Activated CD4-positive, alpha-beta T cell treated with anti-CD3 and anti-CD28 coated beads for 48 hours (primary cell): ENCODE results near the gene KLF13.

Source experiments
- DNase-seq: peaks from one replicate; pipeline ENCODE4 v3.0.0-alpha.2; 2020

KLF13 gene

DNA sequence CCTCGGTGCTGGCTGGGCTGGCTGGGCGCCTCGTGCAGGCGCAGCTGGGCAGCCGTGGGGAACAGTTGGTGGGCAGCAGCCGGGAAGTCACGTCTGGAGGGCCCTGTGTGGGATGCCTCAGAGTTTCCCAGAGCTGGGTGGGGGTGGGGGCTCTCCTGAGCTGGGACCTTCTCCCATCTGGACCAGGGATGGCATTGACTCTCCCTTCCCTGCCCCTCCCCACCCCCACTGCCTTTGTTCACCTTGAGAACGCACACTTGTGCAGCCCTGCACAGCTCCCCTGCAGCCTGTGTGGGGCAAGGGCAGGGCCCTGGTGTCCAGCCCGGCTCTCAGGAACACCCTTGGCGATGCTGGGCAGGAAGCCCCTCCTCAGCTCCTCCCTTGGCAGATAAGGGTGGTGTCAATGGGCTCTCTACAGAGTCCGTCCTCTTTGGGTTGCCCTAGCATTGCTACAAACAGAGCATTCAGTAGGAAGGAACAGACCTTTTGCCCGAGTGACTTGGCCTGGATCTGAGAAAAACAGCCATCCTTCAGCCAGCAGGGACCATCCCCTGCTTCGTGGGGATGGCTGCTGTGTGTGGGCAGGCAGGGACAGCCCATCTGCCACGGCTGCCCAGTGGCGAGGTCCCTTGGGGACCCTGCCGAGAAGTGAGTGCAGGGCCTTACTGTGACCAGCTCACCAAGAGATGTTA lies 25.5 kb upstream of the KLF13 start:
- no peak for DNase-seq

DNA sequence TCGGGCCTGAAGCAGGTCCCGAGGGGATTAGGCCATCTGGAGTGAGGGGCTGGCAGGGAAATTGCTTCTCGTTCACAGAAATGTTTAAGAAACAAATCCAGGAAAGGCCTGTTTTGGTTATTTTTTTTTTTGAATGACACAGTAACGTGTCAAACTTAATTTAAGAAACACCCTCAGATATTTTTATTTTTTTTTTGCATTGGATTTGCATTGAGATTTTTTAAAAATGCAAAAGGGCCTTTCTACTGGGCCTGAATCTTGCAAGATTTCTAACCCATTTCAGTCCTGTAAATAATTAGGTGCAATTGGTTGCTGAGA lies 25.0 kb upstream of the KLF13 start:
- no peak for DNase-seq

DNA sequence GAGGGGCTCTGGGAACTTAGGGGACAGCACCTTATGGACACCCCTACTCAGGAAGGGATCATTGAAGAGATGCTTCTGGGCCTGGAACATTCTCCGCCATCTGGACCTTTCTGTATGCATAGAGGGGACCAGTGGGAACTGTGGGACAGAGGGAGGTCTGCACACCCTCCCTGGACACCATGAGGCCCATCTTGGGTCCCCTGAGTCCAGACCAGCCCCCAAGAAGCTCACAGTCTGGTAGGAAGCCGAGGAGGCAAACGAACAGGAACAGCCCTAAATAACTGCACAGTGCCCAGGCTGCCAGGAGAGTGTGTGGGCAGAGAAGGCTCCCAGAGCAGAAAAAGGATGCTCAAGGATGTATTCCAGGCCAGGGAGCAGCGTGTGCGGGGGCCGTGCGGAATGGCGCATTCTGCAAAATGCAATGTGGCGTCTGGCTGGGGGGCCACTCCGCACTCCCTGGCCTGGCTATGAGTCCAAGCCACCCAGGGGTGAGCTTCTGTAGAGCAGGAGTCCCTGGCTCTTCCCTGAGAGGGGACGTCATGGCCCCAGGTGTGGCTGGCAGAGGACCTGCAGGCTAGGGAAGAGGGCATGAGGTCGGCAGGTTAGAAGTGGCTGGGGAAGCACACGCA lies 24.5 kb upstream of the KLF13 start:
- DNase-seq = no peak

DNA sequence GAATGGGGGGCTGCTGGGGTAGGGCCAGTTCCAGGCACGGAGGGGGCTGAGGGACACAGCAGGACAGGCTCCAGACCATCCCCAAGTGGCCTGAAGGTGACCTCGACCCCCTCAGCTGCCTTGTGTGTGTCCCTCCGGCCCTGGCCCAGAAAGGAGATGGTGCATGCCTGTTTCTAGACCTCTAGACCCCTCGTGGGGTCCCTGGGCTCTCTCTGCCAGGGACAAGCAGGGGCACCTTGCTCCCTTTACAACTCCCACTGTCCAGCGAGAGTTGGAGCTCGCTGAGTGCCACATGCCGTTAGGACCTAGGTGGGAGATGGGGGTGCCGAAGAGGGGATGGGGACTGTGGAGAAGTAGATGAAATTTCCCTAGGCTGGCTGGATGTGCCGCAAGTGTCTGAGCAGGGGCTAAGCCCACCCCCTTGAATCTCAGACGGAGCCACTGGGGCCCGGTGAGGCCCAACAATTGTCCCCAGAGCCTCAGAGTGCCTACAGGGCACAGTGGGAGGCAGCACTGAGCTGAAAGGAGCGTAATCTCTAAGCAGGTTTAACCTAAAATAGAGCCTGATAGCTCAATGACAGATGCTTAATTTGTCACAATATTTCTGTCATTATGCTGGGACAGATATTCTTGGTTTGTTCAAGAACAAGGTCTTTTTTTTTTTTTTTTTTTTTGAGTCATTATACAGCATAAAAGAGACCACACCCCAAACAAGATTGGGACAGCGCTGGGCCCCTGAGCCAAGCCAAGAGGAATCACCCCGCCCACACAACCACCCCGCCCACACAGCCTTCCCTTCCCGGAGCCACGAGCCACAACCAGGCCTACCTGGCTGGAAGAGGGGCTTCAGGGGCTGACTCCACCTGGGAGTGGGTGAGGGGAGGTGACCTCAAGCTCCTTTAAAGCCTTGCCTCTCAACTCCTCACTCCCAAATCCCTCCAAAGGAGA lies 23.6 kb upstream of the KLF13 start:
- DNase-seq = no peak

- DNase-seq = no peak
Observed at GRCh38 chr15:31303726-31304648, 22.6 kb upstream of the KLF13 start.

DNA sequence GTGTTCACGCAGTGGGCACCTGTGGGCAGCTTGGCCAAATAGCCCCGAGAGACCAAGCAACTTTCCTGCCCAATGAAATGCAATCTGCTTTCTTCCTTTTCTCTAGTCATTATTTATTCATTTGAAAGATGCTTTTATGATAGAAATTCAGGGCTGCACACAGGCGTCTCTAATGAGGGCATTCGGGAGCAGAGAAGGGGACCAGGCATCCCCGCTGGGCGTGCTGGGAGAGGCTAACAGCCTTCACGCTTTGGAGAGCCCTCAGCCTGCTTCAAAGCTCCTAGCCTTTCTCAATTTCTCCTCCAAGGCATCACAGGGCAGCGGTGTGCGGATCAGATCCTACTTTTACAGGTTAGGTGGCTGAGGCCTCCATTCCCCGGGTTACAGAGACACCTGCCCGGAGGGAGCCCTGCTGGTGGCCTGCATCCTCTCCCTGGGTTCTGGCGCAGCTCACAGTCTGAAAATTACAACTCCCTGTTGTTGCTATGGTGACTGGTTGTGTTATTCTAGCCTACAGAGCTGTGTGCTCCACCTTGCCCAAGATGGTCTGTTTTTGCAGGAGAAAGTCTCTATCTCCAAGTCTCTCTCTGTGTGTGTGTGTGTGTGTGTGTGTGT lies 21.8 kb upstream of the KLF13 start:
- DNase-seq = no peak

GRCh38 chr15:31305375-31305774 lies 21.3 kb upstream of the KLF13 start:
- no peak for DNase-seq

- no peak for DNase-seq
Observed at GRCh38 chr15:31305796-31306425, 20.7 kb upstream of the KLF13 start.

DNA sequence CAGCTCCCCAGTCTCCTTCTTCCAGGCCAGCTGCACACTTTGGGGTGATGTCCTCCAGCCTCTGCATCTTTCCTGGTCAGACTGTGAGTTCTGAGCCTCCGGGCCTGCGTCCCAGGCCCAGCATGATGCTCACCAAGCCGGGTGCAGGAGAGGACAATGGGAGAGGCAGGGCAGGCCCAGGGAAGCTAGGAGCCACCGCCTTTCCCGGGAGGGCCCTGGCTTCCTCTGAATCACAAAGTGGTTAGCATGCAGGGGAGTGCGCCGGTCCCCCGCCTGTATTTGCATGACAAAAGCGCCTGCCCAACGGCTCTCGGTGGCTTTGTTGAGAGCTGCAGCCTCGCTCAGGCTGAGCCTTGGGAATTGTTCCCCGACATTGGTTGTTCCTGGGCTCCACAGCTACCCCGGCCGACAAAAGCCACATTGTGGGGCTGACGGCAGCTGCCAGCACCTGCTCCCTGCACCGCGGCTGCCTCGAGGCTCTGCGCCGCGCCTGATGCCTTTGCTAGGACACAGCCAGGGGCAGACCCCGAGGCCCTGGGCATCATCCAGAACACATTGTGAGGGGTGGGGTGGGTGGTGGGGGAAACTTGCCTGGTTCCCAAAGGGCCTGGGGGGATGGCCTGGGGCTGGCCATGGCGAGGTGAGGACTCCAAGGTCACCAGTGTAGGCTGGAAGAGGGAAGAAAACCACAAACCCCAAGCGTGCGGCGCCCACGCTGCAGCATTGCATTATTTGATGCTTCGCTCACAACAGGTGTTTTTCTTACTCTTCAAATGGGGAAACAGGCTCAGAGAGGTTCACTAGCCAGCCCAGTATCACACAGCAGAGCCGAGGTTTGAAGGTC lies 20.0 kb upstream of the KLF13 start:
- DNase-seq = no peak

DNA sequence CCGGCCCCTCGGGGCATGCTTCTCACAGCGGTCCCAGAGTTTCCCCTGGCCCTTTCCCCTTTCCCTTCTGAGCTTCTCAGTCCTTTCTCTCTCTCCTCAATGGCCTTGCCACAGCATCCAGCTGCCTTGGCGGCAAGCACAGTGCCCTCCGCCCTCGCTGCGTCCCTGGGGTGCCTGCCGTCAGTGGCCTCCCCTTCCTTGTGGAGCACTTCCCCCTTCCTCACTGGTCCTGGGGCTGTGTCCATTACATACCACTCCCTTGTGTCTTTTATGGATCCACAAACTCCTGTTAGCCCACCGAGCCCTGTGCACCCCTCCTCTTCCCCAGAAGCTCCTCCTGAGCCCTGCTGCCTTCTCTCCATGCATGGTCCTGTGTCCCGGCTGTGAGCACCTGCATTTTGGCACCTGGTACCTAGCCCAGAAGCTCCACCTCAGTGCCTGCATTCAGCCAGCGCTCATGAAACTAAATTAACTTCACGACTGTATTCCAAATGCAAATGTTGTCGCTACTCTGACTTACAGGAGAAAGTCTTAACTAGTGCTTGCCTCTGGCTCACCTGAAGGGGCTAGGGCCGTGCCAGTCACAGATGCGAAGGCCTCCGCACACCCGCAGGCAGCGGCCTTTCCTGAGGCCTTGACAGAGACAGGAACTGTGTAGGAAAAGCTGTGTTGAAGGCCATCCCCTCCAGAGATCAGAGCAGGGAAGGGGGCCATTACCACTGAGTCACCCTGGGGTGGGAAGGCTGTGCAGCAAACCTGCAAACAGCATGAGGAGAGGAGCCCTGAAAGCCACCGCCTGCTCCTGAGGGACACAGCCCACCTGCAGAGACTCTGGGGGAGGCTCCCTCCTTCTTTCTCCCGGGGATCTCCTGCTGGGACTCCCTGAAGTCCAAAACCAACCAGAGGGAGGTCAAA lies 19.1 kb upstream of the KLF13 start:
- no peak for DNase-seq

DNA sequence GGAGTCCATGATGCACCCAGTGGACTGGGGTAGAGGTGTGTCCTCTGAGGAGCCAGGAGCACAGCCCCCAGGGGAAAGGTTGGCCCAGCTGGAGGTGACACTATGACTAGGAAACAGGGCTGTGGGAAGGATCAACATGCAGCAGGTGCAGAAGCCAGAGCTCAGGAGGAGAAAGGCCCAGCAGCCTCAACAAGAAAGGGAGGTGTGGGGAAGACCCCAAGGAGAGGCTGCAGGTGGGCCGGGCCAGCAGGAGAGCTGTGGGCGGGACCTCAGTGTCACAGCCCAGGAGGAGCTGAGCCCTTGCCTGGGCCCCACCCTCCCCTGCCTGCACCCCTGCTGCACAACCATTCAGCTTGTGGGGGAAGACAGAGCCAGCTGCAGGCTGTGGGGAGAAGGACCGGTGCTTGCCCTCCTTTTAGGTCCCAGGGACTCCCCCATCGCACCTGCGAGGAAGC lies 18.4 kb upstream of the KLF13 start:
- no peak for DNase-seq

- no peak for DNase-seq
Observed at GRCh38 chr15:31309893-31310606, 16.6 kb upstream of the KLF13 start.

DNA sequence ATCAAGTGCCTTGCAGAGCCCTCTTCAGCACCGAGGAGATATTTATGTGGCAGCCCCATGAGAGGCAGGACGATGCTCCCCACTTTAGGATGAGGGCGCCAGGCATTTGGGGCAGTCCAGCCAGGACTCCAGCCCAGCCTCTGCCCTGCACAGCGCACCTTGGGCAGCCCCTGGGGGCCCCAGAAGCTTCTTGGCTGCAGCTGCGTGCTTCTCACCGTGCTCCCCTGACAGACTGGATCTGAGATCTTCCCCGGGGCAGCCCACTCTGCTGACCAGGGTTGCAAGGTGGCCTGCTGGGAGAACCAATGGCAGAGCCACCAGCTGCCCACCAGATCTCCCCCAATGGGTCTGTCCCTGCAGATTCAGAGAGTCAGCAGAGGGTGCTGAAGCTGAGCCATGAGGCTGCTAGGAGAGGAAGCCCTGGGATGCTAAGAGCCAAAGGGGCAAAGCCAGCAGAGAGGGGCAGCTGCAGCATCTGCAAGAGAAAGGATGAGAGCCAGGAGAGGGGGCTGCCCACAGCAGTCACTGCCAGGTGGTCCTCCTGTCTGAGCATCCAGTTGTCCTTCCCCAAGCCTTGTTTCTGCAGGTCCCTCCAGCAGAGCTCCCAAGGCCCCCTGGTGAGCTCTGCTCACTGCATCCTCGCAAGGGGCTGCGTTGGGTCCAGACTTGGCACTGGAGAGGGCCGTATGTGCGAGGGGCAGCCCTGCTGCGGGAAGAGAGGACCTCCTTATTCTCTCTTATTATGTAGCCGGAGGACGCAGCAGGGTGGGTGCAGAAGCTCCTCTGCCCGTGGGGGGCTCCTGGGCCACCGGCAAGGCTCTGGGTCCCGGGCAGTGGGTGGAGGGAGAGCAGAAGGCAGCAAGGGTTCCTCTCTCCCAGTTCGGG lies 14.7 kb upstream of the KLF13 start:
- no peak for DNase-seq

GRCh38 chr15:31313223-31313622 lies 13.4 kb upstream of the KLF13 start:
- no peak for DNase-seq

GRCh38 chr15:31314380-31314779 lies 12.3 kb upstream of the KLF13 start:
- DNase-seq = no peak

- no peak for DNase-seq
Observed at GRCh38 chr15:31316135-31316795, 10.4 kb upstream of the KLF13 start.

DNA sequence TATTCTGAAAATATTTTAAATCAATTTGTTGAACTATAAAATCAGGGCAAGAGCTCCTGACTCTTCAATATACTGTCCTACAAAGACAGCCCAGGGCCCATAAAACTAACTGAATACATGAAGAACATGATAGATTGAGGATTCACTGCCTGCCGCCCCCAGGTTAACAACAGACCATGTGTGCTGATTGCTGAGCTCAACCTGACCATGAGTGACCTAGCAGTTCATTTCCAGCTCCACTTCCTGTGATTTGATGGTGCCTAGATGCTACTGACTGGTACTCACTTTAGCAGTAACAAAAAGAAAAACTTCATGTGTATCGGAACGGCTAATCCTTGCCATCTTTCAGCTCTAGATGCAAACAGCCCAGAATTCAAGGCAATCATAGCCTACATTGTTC lies 9.6 kb upstream of the KLF13 start:
- DNase-seq = no peak
